Right lobe of liver (tissue), 4 donors: ENCODE results near the gene ENTPD2.

Experiments used
- CTCF ChIP-seq, 4 donors: fragments of 200-600 bp in 3 of 4; fragments of 450-650 bp in 1 of 4; IDR thresholded peaks; one replicate each; pipeline versions ENCODE4 v1.5.1 to v1.8.0; 2016 to 2022; ENCODE audit warnings: antibody characterized with exemption in 4 of 4, mild to moderate bottlenecking in 2 of 4
- POLR2A ChIP-seq: fragments of 450-650 bp; IDR thresholded peaks from one replicate; pipeline ENCODE4 v1.6.1; 2017; ENCODE audit warnings: antibody characterized with exemption, mild to moderate bottlenecking
- donor health status: DM: no; HTN: no; CAD: no.
- donor health status: DM: no; HTN: no; CAD: no.
- donor health status: DM: no; HTN: yes; CAD: no.

GRCh38 chr9:137029058-137029936 lies 24.6 kb downstream of the ENTPD2 start:
- TF ChIP-seq CTCF (IDR thresholded peaks at IDR 0.05) = peak; percentile 87 to 94 (median 90)
- TF ChIP-seq POLR2A = no peak
